ENCODE results near the gene CDC42BPG.
A peak's percentile ranks its signal among the peaks of the same experiment; 100 is the strongest.

CDC42BPG gene

DNA sequence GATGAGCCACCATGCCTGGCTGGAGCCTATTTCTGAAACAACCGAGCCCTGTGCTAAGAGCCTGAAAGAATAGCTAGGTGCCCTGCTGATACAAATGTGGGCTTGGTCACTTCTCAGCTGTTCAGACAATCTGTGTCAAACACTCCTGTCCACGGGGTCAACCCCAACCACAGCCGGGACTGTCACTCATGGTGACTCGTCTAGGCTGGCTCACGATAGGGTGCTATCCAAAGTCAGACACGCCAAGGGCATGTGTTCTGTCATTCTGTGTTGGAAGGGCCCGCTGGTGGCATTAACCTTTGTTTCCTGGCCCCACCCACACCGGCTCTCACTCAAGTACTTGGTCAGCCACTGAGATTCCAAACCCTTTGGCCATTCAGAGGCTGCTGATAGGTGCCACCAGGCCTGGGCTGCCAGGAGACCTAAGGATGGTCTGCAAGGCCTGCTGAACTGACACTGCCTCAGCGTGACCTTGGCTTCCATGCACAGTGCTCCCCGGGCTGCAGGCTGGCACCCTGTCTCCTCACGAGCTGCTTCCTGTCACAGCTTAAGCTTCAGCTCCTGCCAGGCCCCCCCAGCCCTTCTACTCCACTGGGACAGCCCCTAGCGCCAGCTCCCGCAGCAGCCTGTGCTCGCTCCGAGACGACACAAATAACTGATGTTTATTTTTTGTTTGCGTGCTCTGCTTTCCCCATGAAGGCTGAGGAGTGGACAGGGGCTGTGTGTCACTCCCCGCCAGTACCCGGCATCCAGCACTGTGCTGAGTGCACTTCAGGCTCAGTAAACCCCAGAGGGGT is 14.2 kb upstream of the CDC42BPG start:
- Histone ChIP-seq H2AFZ (ENCODE audit: low read length) (no peak overlapping the region), H4K20me1 (ENCODE audit: insufficient read depth, low read length, poor library complexity, severe bottlenecking) (no peaks in the 10 kb centered on the region), H3K9me3 (ENCODE audit: insufficient read depth, low read depth, low read length) (no peaks in the 10 kb centered on the region), H3K36me3 (ENCODE audit: insufficient read depth, low read length) (peaks cover 37% of the 10 kb centered on the region; the same call in 1 of the 2 replicates), H3K9me2 (replicated peaks; ENCODE audit: low read depth, low read length) (no peaks in the 10 kb centered on the region), H3F3A (ENCODE audit: low read depth) (peaks cover 13% of the 10 kb centered on the region), H3K4me1 (ENCODE audit: insufficient read depth, low read length, poor library complexity, severe bottlenecking) (peaks cover 52% of the 10 kb centered on the region), H3K27me3 (ENCODE audit: insufficient read depth, low read length, poor library complexity, severe bottlenecking) (no peaks in the 10 kb centered on the region), H3K4me2 (ENCODE audit: low read depth, low read length, poor library complexity, severe bottlenecking) (peak overlapping the region; percentile 79), H3K4me3 (ENCODE audit: low read length, poor library complexity, severe bottlenecking) (peak overlapping the region; percentile 61), H3K79me2 (ENCODE audit: insufficient read depth, low read length) (peaks cover 46% of the 10 kb centered on the region; the same call in 1 of the 2 replicates), H3K9ac (ENCODE audit: low read depth, low read length, poor library complexity, severe bottlenecking) (peak overlapping the region; percentile 77)
- no peak for TF ChIP-seq EZH2phosphoT487 (IDR thresholded peaks at IDR 0.05; ENCODE audit: borderline replicate concordance)
- TF ChIP-seq CTCF (conservative IDR thresholded peaks at IDR 0.05; ENCODE audit: low read length) = no peak

DNA sequence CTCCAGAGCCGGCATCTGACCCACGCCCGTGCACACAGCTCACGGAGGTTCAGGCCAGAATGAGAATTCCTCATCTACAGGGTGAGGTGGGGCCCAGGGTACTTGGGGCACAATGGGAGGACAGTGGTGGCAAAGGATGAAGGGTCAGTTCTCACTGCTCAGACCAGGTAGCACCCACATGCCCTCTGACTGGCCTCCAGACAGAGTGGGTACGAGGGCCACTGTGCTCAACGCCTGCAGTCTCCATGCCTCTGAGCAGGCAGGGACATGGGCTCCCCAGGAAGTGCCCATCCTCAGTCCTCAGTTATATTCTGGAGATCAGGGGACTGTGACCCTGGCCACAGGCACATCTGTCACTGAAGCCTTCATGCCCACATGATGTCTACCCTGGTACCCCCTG is 13.0 kb upstream of the CDC42BPG start:
- Histone ChIP-seq H3K9me2 (replicated peaks; ENCODE audit: low read depth, low read length) (no peaks in the 10 kb centered on the region), H3K36me3 (ENCODE audit: insufficient read depth, low read length) (peaks cover 46% of the 10 kb centered on the region; the same call in 1 of the 2 replicates), H3F3A (ENCODE audit: low read depth) (peaks cover 13% of the 10 kb centered on the region), H3K79me2 (ENCODE audit: insufficient read depth, low read length) (peaks cover 35% of the 10 kb centered on the region; the same call in 1 of the 2 replicates), H3K4me1 (ENCODE audit: insufficient read depth, low read length, poor library complexity, severe bottlenecking) (peaks cover 51% of the 10 kb centered on the region), H3K4me2 (ENCODE audit: low read depth, low read length, poor library complexity, severe bottlenecking) (no peak overlapping the region), H3K4me3 (ENCODE audit: low read length, poor library complexity, severe bottlenecking) (no peak overlapping the region), H2AFZ (ENCODE audit: low read length) (no peak overlapping the region), H3K9ac (ENCODE audit: low read depth, low read length, poor library complexity, severe bottlenecking) (no peak overlapping the region), H4K20me1 (ENCODE audit: insufficient read depth, low read length, poor library complexity, severe bottlenecking) (no peaks in the 10 kb centered on the region), H3K27me3 (ENCODE audit: insufficient read depth, low read length, poor library complexity, severe bottlenecking) (no peaks in the 10 kb centered on the region), H3K9me3 (ENCODE audit: insufficient read depth, low read depth, low read length) (no peaks in the 10 kb centered on the region)
- TF ChIP-seq EZH2phosphoT487 (IDR thresholded peaks at IDR 0.05; ENCODE audit: borderline replicate concordance) (no peak), CTCF (conservative IDR thresholded peaks at IDR 0.05; ENCODE audit: low read length) (no peak)

DNA sequence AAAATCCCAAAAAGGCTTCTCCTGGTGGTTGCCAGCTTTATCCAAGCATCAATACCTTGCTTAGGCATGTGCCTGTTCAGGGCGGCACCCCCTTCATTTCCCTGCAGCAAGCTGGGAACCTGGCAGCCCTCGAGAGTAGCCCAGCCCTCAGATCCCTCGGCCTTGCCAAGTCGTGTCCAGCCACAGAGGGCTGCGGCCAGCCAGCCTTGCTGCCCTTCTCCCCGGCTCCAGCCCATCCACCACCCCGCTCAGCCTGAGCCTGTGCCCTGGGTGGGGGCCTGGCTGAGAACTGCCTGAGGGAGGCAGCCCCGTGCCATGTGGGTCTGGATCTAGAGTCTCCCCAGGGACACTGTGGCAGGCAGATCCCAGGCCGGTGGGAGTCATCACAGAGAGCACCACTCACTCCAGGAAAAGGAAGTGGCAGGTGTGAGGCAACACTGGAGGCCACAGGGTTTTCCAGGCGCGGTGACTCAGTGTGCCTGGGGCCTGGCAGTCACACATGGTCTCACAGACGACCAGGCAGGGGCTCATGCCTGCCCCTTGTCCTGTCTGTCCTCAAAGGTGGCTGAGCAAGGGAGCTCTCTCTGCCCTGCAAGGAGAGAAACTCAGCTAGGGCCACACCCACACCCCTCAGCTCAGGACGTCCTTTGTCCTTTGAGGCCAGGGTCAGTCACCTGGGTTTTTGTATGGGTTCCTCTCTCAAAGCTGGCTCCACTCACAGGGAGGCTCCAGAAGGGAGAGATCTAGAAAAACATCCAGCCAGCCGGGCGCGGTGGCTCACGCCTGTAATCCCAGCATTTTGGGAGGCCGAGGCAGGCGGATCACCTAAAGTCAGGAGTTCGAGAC is 12.2 kb upstream of the CDC42BPG start:
- Histone ChIP-seq H3K4me3 (ENCODE audit: low read length, poor library complexity, severe bottlenecking) (no peak overlapping the region), H3K79me2 (ENCODE audit: insufficient read depth, low read length) (peaks cover 26% of the 10 kb centered on the region; the same call in 1 of the 2 replicates), H3K4me1 (ENCODE audit: insufficient read depth, low read length, poor library complexity, severe bottlenecking) (peaks cover 44% of the 10 kb centered on the region), H3K9me3 (ENCODE audit: insufficient read depth, low read depth, low read length) (no peaks in the 10 kb centered on the region), H2AFZ (ENCODE audit: low read length) (no peak overlapping the region), H3K36me3 (ENCODE audit: insufficient read depth, low read length) (peaks cover 48% of the 10 kb centered on the region; the same call in 1 of the 2 replicates), H3K9ac (ENCODE audit: low read depth, low read length, poor library complexity, severe bottlenecking) (peak overlapping the region; percentile 15), H3K9me2 (replicated peaks; ENCODE audit: low read depth, low read length) (no peaks in the 10 kb centered on the region), H3K27me3 (ENCODE audit: insufficient read depth, low read length, poor library complexity, severe bottlenecking) (no peaks in the 10 kb centered on the region), H3K4me2 (ENCODE audit: low read depth, low read length, poor library complexity, severe bottlenecking) (no peak overlapping the region), H3F3A (ENCODE audit: low read depth) (peaks cover 13% of the 10 kb centered on the region), H4K20me1 (ENCODE audit: insufficient read depth, low read length, poor library complexity, severe bottlenecking) (no peaks in the 10 kb centered on the region)
- TF ChIP-seq EZH2phosphoT487 (IDR thresholded peaks at IDR 0.05; ENCODE audit: borderline replicate concordance) (no peak), CTCF (conservative IDR thresholded peaks at IDR 0.05; ENCODE audit: low read length) (no peak)
